ENCODE measurements around the gene CD27. TPM values are rescaled to one million over a fixed set of nuclear protein-coding genes. Genes with fewer than 3 reads are reported as not detected.

Gene CD27
- total RNA-seq, 1 experiment from 2014 or later: 0.23 TPM

GRCh38 chr12:6461401-6462233 is 16.9 kb downstream of the CD27 start:
- H3K4me3 ChIP-seq (ENCODE audit: low read depth in 2 of 2, low read length in 2 of 2): no peak overlapping the region
- ChIA-PET POLR2A (no interaction called here), CTCF (no interaction called here)
- H3K36me3 ChIP-seq (ENCODE audit: control insufficient read depth, insufficient read depth, low read length): no peaks in the 10 kb centered on the region; the same call in 1 of the 2 replicates
- no peak overlapping the region for H3K27ac ChIP-seq (ENCODE audit: low read length)
- in situ Hi-C loops (cut with HindIII; ENCODE audit: low pct_unique_long_range_greater_than_20kb, low sequenced_read_pairs) (no loop called here), intact Hi-C loops (cut with micrococcal nuclease; ENCODE audit: unreplicated experiment) (no loop called here)
- no peaks in the 10 kb centered on the region for H3K27me3 ChIP-seq (ENCODE audit: control insufficient read depth, insufficient read depth, low read length)
- no peaks in the 10 kb centered on the region for H3K9me3 ChIP-seq (ENCODE audit: control insufficient read depth, insufficient read depth, low read depth, low read length)
- DNase-seq (ENCODE audit: low read depth, low spot score) (no peak), ATAC-seq (no peak)
- no peaks in the 10 kb centered on the region for H3K4me1 ChIP-seq (ENCODE audit: control insufficient read depth, insufficient read depth, low read length)
- no TSS peak for BruUV-seq (replicated peaks)
- TF ChIP-seq REST (IDR thresholded peaks at IDR 0.05; ENCODE audit: insufficient read depth in 1 of 2, low read depth in 2 of 2, low read length in 1 of 2) (no peak), CTCF (IDR thresholded peaks at IDR 0.05) (no peak), TCF7L2 (IDR thresholded peaks at IDR 0.05; ENCODE audit: low read depth, low read length) (no peak), POLR2AphosphoS5 (IDR thresholded peaks at IDR 0.05; ENCODE audit: low read depth, low read length) (no peak)

GRCh38 chr12:6462234-6462995 is 17.7 kb downstream of the CD27 start:
- H3K4me1 ChIP-seq (ENCODE audit: control insufficient read depth, insufficient read depth, low read length): no peaks in the 10 kb centered on the region
- no peaks in the 10 kb centered on the region for H3K9me3 ChIP-seq (ENCODE audit: control insufficient read depth, insufficient read depth, low read depth, low read length)
- no peaks in the 10 kb centered on the region; the same call in 1 of the 2 replicates for H3K36me3 ChIP-seq (ENCODE audit: control insufficient read depth, insufficient read depth, low read length)
- no peak overlapping the region for H3K4me3 ChIP-seq (ENCODE audit: low read depth in 2 of 2, low read length in 2 of 2)
- intact Hi-C loops (cut with micrococcal nuclease; ENCODE audit: unreplicated experiment): no loop called here
- TF ChIP-seq TCF7L2 (IDR thresholded peaks at IDR 0.05; ENCODE audit: low read depth, low read length): no peak
- no peak for TF ChIP-seq POLR2AphosphoS5 (IDR thresholded peaks at IDR 0.05; ENCODE audit: low read depth, low read length)
- no peak for TF ChIP-seq SIN3A (IDR thresholded peaks at IDR 0.05; ENCODE audit: borderline replicate concordance, insufficient read depth, low read depth, low read length)
- TF ChIP-seq REST (IDR thresholded peaks at IDR 0.05; ENCODE audit: insufficient read depth in 1 of 2, low read depth in 2 of 2, low read length in 1 of 2): no peak
- TF ChIP-seq CTCF (IDR thresholded peaks at IDR 0.05): no peak
- DNase-seq (ENCODE audit: low read depth, low spot score) (no peak), ATAC-seq (no peak)
- no peak overlapping the region for H3K27ac ChIP-seq (ENCODE audit: low read length)
- BruUV-seq (replicated peaks): no TSS peak
- POLR2A ChIA-PET: no interaction called here
- H3K27me3 ChIP-seq (ENCODE audit: control insufficient read depth, insufficient read depth, low read length): no peaks in the 10 kb centered on the region
- CTCF ChIA-PET: no interaction called here
- in situ Hi-C loops (cut with HindIII; ENCODE audit: low pct_unique_long_range_greater_than_20kb, low sequenced_read_pairs): no loop called here
